Mucosa of rectum (tissue), 2 donors: ENCODE measurements around the gene ZBTB8B.

ENCODE experiments used
- H3K27ac ChIP-seq, 2 donors: one replicate each; pipeline ENCODE4 v1.7.0; 2013; ENCODE audit warnings: inconsistent platforms in 2 of 2, low read depth in 2 of 2, low read length in 2 of 2
- H3K27me3 ChIP-seq, 2 donors: one replicate each; pipeline ENCODE4 v1.7.0; 2013; ENCODE audit warnings: low read length in 2 of 2; ENCODE audit not compliant: control insufficient read depth in 2 of 2, insufficient read depth in 2 of 2
- H3K36me3 ChIP-seq, 2 donors: one replicate each; pipeline ENCODE4 v1.7.0; 2013; ENCODE audit warnings: low read length in 2 of 2; ENCODE audit not compliant: control insufficient read depth in 2 of 2, insufficient read depth in 2 of 2
- H3K4me1 ChIP-seq, 2 donors: one replicate each; pipeline ENCODE4 v1.7.0; 2013; ENCODE audit warnings: low read length in 2 of 2, mild to moderate bottlenecking in 1 of 2; ENCODE audit not compliant: control insufficient read depth in 2 of 2, insufficient read depth in 2 of 2
- H3K4me3 ChIP-seq, 2 donors: one replicate each; pipeline ENCODE4 v1.7.0; 2013; ENCODE audit warnings: low read length in 2 of 2
- H3K9ac ChIP-seq, 2 donors: one replicate each; pipeline ENCODE4 v1.7.0; 2013; ENCODE audit warnings: low read length in 2 of 2, low read depth in 1 of 2, mild to moderate bottlenecking in 1 of 2
- H3K9me3 ChIP-seq, 2 donors: one replicate each; pipeline ENCODE4 v1.7.0; 2013; ENCODE audit warnings: low read length in 2 of 2; ENCODE audit not compliant: control insufficient read depth in 2 of 2
- donor health status: healthy.
- donor health status: Normal muscosa, but diverticular disease.

The ZBTB8B gene

GRCh38 chr1:32503153-32503552, 38.3 kb downstream of the ZBTB8B start:
- Histone ChIP-seq H3K27ac (no peak overlapping the region), H3K27me3 (no peaks in the 10 kb centered on the region), H3K9me3 (no peaks in the 10 kb centered on the region), H3K9ac (no peak overlapping the region), H3K36me3 (no peaks in the 10 kb centered on the region), H3K4me1 (no peaks in the 10 kb centered on the region), H3K4me3 (no peak overlapping the region)

GRCh38 chr1:32507021-32507420, 42.1 kb downstream of the ZBTB8B start:
- Histone ChIP-seq H3K9ac (no peak overlapping the region), H3K4me1 (no peaks in the 10 kb centered on the region), H3K27me3 (no peaks in the 10 kb centered on the region), H3K4me3 (no peak overlapping the region), H3K27ac (no peak overlapping the region), H3K36me3 (no peaks in the 10 kb centered on the region), H3K9me3 (no peaks in the 10 kb centered on the region)

GRCh38 chr1:32508761-32509160, 43.9 kb downstream of the ZBTB8B start:
- H3K4me3 ChIP-seq: no peak overlapping the region
- H3K4me1 ChIP-seq: no peaks in the 10 kb centered on the region
- H3K9ac ChIP-seq: no peak overlapping the region
- H3K9me3 ChIP-seq: no peaks in the 10 kb centered on the region
- no peak overlapping the region for H3K27ac ChIP-seq
- H3K27me3 ChIP-seq: no peaks in the 10 kb centered on the region
- no peaks in the 10 kb centered on the region for H3K36me3 ChIP-seq

GRCh38 chr1:32509939-32510338, 45.1 kb downstream of the ZBTB8B start:
- H3K4me1 ChIP-seq: no peaks in the 10 kb centered on the region
- H3K9me3 ChIP-seq: no peaks in the 10 kb centered on the region

More at GRCh38 chr1:32509939-32510338, 45.1 kb downstream of the ZBTB8B start:
- no peak overlapping the region for H3K27ac ChIP-seq
- no peak overlapping the region for H3K9ac ChIP-seq
- H3K36me3 ChIP-seq: no peaks in the 10 kb centered on the region
- no peak overlapping the region for H3K4me3 ChIP-seq
- H3K27me3 ChIP-seq: no peaks in the 10 kb centered on the region
